A673 (cell line): Measurements from ENCODE around the gene GPR37L1.

Source experiments
- EZH2 ChIP-seq: fragments of 200-600 bp; sonication (generic); IDR thresholded peaks from 2 replicates; pipeline ENCODE4 v1.6.1; 2017; ENCODE audit warnings: borderline replicate concordance, low read depth, mild to moderate bottlenecking, mixed read lengths, antibody characterized with exemption, low read length; ENCODE audit not compliant: poor library complexity, severe bottlenecking
- TF ChIP-seq, protein P1 (sequence below): fragments of 300-800, 200-600 bp; sonication (generic); conservative IDR thresholded peaks from 2 replicates; pipeline ENCODE4 v1.5.1; 2017; ENCODE audit warnings: low read depth, mild to moderate bottlenecking, antibody characterized with exemption, low read length, moderate library complexity, mixed read lengths

DNA sequence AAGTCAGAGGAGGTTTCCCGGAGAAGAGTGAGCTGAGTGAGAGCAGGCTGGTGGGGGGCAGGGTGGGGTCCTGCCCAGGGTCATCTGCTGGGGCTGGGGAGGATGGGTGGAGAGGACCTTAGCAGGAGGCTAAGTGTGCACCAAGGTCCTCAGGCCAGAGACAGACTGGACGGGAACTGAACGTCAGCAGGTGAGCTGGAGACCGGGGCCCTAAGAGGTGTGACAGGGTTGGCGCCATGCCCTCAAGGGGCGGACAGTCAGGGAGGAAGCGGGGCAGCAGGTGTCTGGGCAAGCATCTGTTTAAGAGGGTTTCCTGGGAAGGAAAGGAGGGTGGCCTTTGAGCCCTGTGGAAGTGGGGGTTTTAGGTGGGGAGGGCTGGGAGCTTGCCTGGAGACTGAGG, 51.3 kb downstream of the GPR37L1 start:
- TF ChIP-seq, protein P1, sequence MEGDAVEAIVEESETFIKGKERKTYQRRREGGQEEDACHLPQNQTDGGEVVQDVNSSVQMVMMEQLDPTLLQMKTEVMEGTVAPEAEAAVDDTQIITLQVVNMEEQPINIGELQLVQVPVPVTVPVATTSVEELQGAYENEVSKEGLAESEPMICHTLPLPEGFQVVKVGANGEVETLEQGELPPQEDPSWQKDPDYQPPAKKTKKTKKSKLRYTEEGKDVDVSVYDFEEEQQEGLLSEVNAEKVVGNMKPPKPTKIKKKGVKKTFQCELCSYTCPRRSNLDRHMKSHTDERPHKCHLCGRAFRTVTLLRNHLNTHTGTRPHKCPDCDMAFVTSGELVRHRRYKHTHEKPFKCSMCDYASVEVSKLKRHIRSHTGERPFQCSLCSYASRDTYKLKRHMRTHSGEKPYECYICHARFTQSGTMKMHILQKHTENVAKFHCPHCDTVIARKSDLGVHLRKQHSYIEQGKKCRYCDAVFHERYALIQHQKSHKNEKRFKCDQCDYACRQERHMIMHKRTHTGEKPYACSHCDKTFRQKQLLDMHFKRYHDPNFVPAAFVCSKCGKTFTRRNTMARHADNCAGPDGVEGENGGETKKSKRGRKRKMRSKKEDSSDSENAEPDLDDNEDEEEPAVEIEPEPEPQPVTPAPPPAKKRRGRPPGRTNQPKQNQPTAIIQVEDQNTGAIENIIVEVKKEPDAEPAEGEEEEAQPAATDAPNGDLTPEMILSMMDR = no peak
- TF ChIP-seq EZH2 = no peak
